Panc1 (cell line): Measurements from ENCODE around the gene CCDC47. TPM values are rescaled to one million over a fixed set of nuclear protein-coding genes. Genes with fewer than 3 reads are reported as not detected.

Experiments used
- ATAC-seq: fragments of 200-7000 bp; cut with Tn5 transposase; 2 replicates; pipeline ENCODE4 v1.9.1; 2020; ENCODE audit warnings: mild to moderate bottlenecking, moderate library complexity
- BruUV-seq: library from RNA; stranded (reverse); fragments of 400-500 nt; replicated peaks from 2 replicates; lab custom pipeline; 2021; lab: Mats Ljungman, UMichigan
- CTCF ChIA-PET: fragments of 300-600 bp; sonication (Branson Sonifier 250); formaldehyde crosslinking; loops from one replicate; lab custom pipeline; 2022; ENCODE audit warnings: antibody characterized with exemption; lab: Charles Lee
- POLR2A ChIA-PET: fragments of 300-600 bp; sonication (Branson Sonifier 250); formaldehyde crosslinking; loops from one replicate; lab custom pipeline; 2022; ENCODE audit warnings: antibody characterized with exemption; lab: Charles Lee
- DNase-seq: peaks from one replicate; pipeline ENCODE4 v3.0.0-alpha.2; 2010; ENCODE audit warnings: low read depth, low spot score
- H3K27ac ChIP-seq: 2 replicates; pipeline ENCODE4 v1.5.1; 2011; ENCODE audit warnings: mild to moderate bottlenecking, low read length, inconsistent platforms
- H3K27me3 ChIP-seq: fragments of 200-500 bp; sonication (Bioruptor generic); 2 replicates; pipeline ENCODE4 v1.6.0; 2014; ENCODE audit warnings: low read length, inconsistent platforms; ENCODE audit not compliant: control insufficient read depth, insufficient read depth
- H3K36me3 ChIP-seq: fragments of 200-500 bp; sonication (Bioruptor generic); 2 replicates; pipeline ENCODE4 v1.5.1; 2014; ENCODE audit warnings: inconsistent platforms, mild to moderate bottlenecking, low read length, moderate library complexity; ENCODE audit not compliant: control insufficient read depth, insufficient read depth
- H3K4me1 ChIP-seq: 2 replicates; pipeline ENCODE4 v1.5.1; 2011; ENCODE audit warnings: inconsistent platforms, mild to moderate bottlenecking, low read length, moderate library complexity; ENCODE audit not compliant: control insufficient read depth, insufficient read depth
- H3K4me3 ChIP-seq, 2 experiments: 2 replicates each; pipeline ENCODE4 v1.5.1; 2011 to 2012; ENCODE audit warnings: low read depth in 2 of 2, low read length in 2 of 2, mild to moderate bottlenecking in 2 of 2, inconsistent platforms in 1 of 2, moderate library complexity in 1 of 2
- H3K9me3 ChIP-seq: fragments of 200-500 bp; sonication (Bioruptor generic); 2 replicates; pipeline ENCODE4 v1.5.1; 2014; ENCODE audit warnings: low read depth, mild to moderate bottlenecking, inconsistent platforms, low read length, moderate library complexity; ENCODE audit not compliant: control insufficient read depth, insufficient read depth
- POLR2AphosphoS5 ChIP-seq: IDR thresholded peaks from 2 replicates; pipeline ENCODE4 v1.6.1; 2012; ENCODE audit warnings: mild to moderate bottlenecking, low read depth, low read length, moderate library complexity
- REST ChIP-seq, 2 experiments: IDR thresholded peaks; 2 replicates each; pipeline ENCODE4 v1.6.1; 2011 to 2012; ENCODE audit warnings: low read depth in 2 of 2, control low read depth in 1 of 2, low read length in 1 of 2, mild to moderate bottlenecking in 1 of 2, moderate library complexity in 1 of 2; ENCODE audit not compliant: insufficient read depth in 1 of 2
- SIN3A ChIP-seq: IDR thresholded peaks from 2 replicates; pipeline ENCODE4 v1.6.1; 2012; ENCODE audit warnings: low read depth, mild to moderate bottlenecking, low read length, moderate library complexity, borderline replicate concordance; ENCODE audit not compliant: insufficient read depth
- TCF7L2 ChIP-seq: IDR thresholded peaks from 2 replicates; pipeline ENCODE4 v1.6.1; 2011; ENCODE audit warnings: mild to moderate bottlenecking, low read depth, low read length, inconsistent platforms
- in situ Hi-C: cut with HindIII; loops from 2 replicates; pipeline ENCODE4 v1.10.0; 2016; ENCODE audit warnings: low sequenced_read_pairs, low pct_unique_long_range_greater_than_20kb
- intact Hi-C: fragments of 100-400 bp; cut with micrococcal nuclease; formaldehyde crosslinking; loops from one replicate; pipeline ENCODE4 v1.10.0; 2022; ENCODE audit not compliant: unreplicated experiment
- total RNA-seq: library from RNA; stranded (reverse); gene quantifications from one replicate; pipeline ENCODE4 v1.2.1, GENCODE V29; 2021; ENCODE audit not compliant: unreplicated experiment
- TF ChIP-seq, protein P1 (sequence below): fragments of 450-650 bp; IDR thresholded peaks from 2 replicates; pipeline ENCODE4 v1.5.1; 2017; ENCODE audit warnings: mild to moderate bottlenecking

CCDC47 gene
- total RNA-seq, 1 experiment from 2014 or later, result 64.8 TPM

GRCh38 chr17:63697341-63698286 is 75.8 kb downstream of the CCDC47 start:
- no peak for DNase-seq
- Histone ChIP-seq H3K27me3 (no peaks in the 10 kb centered on the region), H3K27ac (no peak overlapping the region), H3K4me1 (no peaks in the 10 kb centered on the region; the same call in 1 of the 2 replicates), H3K9me3 (no peaks in the 10 kb centered on the region), H3K36me3 (no peaks in the 10 kb centered on the region), H3K4me3 (no peak overlapping the region)
- TF ChIP-seq REST (IDR thresholded peaks at IDR 0.05; ENCODE audit: insufficient read depth in 1 of 2, low read depth in 2 of 2, low read length in 1 of 2), result no peak
- TF ChIP-seq, protein P1, sequence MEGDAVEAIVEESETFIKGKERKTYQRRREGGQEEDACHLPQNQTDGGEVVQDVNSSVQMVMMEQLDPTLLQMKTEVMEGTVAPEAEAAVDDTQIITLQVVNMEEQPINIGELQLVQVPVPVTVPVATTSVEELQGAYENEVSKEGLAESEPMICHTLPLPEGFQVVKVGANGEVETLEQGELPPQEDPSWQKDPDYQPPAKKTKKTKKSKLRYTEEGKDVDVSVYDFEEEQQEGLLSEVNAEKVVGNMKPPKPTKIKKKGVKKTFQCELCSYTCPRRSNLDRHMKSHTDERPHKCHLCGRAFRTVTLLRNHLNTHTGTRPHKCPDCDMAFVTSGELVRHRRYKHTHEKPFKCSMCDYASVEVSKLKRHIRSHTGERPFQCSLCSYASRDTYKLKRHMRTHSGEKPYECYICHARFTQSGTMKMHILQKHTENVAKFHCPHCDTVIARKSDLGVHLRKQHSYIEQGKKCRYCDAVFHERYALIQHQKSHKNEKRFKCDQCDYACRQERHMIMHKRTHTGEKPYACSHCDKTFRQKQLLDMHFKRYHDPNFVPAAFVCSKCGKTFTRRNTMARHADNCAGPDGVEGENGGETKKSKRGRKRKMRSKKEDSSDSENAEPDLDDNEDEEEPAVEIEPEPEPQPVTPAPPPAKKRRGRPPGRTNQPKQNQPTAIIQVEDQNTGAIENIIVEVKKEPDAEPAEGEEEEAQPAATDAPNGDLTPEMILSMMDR, result peak; percentile 74
- ATAC-seq, result 0 out of 2 replicates have a peak, but pooled peaks have one; percentile 42
- in situ Hi-C loops (no loop called here), intact Hi-C loops (no loop called here)
- TSS peak; percentile 42 for BruUV-seq
- ChIA-PET POLR2A (no interaction called here), CTCF (interaction anchor here (0.6 to 0.7 kb wide), 2 partner anchors 10 to 272 kb away, joined by 3 to 4 read pairs; no protein-coding TSS in a partner anchor)

DNA sequence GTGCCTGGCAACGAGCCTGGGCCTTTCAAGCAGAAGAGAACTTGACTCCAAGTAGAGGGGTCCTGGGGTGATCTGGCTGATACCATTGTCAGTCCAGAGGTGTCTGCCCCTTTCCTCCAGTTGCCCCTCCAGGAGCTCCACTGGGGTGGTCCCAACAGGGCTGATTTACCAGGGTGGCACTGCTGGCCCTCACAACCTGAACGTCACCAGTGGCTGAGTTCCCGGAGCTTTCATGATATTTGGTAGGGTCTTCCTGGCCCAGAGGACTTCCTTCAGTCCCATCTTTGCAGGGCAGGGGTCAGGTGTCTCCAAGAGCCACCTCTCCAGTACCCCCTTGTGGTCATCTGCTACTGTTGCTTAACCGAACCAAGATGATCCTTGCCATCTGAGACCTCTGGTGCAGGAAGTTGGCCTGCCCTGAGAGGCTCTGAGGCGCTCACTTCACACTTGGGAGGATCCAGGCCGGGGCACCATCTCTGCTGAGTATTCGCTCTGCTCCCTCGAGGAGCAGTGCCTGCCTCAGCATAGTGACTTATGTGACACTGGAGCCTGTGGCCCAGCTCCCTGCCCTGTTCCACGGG is 76.9 kb downstream of the CCDC47 start:
- no peak overlapping the region for H3K27ac ChIP-seq
- ChIA-PET CTCF (no interaction called here), POLR2A (no interaction called here)
- H3K9me3 ChIP-seq, result no peaks in the 10 kb centered on the region
- peak; percentile 29 for ATAC-seq
- H3K27me3 ChIP-seq, result no peaks in the 10 kb centered on the region
- TF ChIP-seq, protein P1, result no peak; the same call in 1 of the 2 replicates
- no peak for TF ChIP-seq SIN3A
- no peak for TF ChIP-seq TCF7L2
- no peak for TF ChIP-seq REST (IDR thresholded peaks at IDR 0.05; ENCODE audit: insufficient read depth in 1 of 2, low read depth in 2 of 2, low read length in 1 of 2)
- TF ChIP-seq POLR2AphosphoS5, result no peak
- in situ Hi-C loops, result no loop called here
- no TSS peak for BruUV-seq
- no peaks in the 10 kb centered on the region; the same call in 1 of the 2 replicates for H3K4me1 ChIP-seq
- no peak overlapping the region for H3K4me3 ChIP-seq
- intact Hi-C loops, result no loop called here
- H3K36me3 ChIP-seq, result no peaks in the 10 kb centered on the region
- no peak for DNase-seq
